GM10248 (cell line): Measurements from ENCODE around the gene OR11A1.

Experiments
- CTCF ChIA-PET: fragments of 300-600 bp; sonication (Branson Sonifier 250); formaldehyde crosslinking; extraction: SDS; loops from one replicate; lab custom pipeline; 2021; ENCODE audit warnings: antibody characterized with exemption; lab: Yijun Ruan, JAX
- POLR2A ChIA-PET: fragments of 350-650 bp; sonication (Branson Sonifier 250); formaldehyde crosslinking; extraction: SDS; loops from one replicate; lab custom pipeline; 2020; ENCODE audit warnings: antibody characterized with exemption; lab: Yijun Ruan, JAX
- DNase-seq: peaks from one replicate; pipeline ENCODE4 v3.0.0; 2012; ENCODE audit errors: extremely low spot score
- CTCF ChIP-seq: IDR thresholded peaks from 2 replicates; pipeline ENCODE4 v1.5.1; 2012; ENCODE audit warnings: mild to moderate bottlenecking, low read depth; ENCODE audit errors: extremely low read depth, missing control alignments, control extremely low read depth

OR11A1 gene

GRCh38 chr6:29388533-29388932 lies 68.3 kb downstream of the OR11A1 start:
- POLR2A ChIA-PET = no interaction called here
- TF ChIP-seq CTCF = no peak
- CTCF ChIA-PET = no interaction called here
- no peak for DNase-seq

GRCh38 chr6:29376003-29376402 lies 80.9 kb downstream of the OR11A1 start:
- POLR2A ChIA-PET = no interaction called here
- TF ChIP-seq CTCF = peak; percentile 7
- CTCF ChIA-PET = interaction anchor here (1.0 to 2.7 kb wide), 4 partner anchors 174 to 216 kb away, joined by 3 to 30 read pairs (median 3); a partner anchor contains a TSS
- peak; percentile 19 for DNase-seq
